ENCODE data around the gene SLC35D2. TPM values are rescaled to one million over a fixed set of nuclear protein-coding genes. Genes with fewer than 3 reads are reported as not detected.

The SLC35D2 gene
- total RNA-seq, 4 donors from 2014 or later = 39.1 to 53.3 (median 46.1) TPM

DNA sequence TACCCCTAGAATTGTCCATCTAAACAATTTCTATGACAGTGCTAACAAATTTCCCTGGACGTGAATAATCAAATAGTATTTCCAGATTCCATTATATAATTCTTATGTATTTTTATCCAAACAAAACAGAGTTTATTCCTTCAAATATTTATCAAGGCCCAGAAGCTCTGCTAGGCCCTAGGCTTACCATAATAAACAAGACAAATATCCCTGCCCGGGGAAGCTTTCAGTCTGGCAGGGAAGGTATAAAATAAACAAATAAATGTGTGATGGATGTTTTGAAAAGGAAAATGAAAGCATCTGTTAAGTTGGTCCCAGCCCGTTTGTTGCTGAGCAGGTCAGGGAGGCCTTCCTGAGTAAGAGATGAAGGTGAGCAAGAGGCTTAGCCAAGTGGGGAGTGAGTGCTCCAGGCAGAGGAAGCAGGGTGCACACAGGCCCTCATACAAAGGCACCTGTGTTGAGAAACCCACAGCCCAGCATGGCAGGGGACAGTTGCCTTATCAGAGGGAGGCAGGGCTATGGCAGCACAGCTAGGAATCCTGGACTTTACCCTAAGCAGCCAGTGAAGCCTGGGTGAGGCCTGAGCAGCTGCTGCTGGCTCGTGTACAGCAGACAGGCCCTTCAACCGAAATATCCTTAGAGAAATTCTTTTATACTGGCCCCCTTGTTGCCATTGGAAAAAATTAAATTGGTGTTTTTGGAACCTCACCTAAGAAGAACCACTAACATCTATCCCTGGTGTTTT lies 7.7 kb upstream of the SLC35D2 start:
- Histone ChIP-seq H3K4me1 (no peaks in the 10 kb centered on the region), H3K36me3 (no peaks in the 10 kb centered on the region), H3K27me3 (no peaks in the 10 kb centered on the region), H3K9me3 (no peaks in the 10 kb centered on the region), H3K27ac (peak overlapping the region in 1 of 3 donors; percentile 11), H3K4me3 (replicated peaks in 1 of 3) (no peak overlapping the region)
- no peak for DNase-seq
- WGBS, 2 donors = 70 to 71% methylated on average over 5 of the region's 5 CpGs
- intact Hi-C loops (cut with DNase I) = no loop called here
- TF ChIP-seq, protein P1, sequence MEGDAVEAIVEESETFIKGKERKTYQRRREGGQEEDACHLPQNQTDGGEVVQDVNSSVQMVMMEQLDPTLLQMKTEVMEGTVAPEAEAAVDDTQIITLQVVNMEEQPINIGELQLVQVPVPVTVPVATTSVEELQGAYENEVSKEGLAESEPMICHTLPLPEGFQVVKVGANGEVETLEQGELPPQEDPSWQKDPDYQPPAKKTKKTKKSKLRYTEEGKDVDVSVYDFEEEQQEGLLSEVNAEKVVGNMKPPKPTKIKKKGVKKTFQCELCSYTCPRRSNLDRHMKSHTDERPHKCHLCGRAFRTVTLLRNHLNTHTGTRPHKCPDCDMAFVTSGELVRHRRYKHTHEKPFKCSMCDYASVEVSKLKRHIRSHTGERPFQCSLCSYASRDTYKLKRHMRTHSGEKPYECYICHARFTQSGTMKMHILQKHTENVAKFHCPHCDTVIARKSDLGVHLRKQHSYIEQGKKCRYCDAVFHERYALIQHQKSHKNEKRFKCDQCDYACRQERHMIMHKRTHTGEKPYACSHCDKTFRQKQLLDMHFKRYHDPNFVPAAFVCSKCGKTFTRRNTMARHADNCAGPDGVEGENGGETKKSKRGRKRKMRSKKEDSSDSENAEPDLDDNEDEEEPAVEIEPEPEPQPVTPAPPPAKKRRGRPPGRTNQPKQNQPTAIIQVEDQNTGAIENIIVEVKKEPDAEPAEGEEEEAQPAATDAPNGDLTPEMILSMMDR (IDR thresholded peaks at IDR 0.05) = no peak
- no peak for TF ChIP-seq POLR2A (IDR thresholded peaks at IDR 0.05)

DNA sequence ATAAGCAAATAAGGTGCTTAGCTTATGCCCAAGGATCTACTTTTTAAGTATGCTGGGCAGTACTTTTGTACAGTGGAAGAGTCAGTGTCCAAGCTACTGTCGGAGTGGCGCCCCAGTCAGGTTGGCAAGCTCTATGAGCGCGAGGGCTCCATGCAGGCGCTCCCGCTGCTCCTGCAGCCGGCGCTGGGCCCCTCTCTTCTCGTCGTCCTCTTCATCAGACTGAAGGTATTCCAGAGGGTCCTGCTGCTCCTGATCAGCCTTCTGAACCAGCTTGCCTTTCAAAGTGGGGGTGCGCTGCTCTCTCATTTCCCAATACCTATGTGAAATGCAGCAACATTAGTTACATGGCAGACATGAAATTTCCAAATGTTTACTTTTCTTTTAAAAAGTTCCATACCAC lies 4.6 kb upstream of the SLC35D2 start:
- H3K4me1 ChIP-seq = no peaks in the 10 kb centered on the region
- H3K27ac ChIP-seq = no peak overlapping the region
- 97 to 98% methylated on average over 11 of the region's 11 CpGs for WGBS, 2 donors
- intact Hi-C loops (cut with DNase I) = no loop called here
- no peaks in the 10 kb centered on the region for H3K9me3 ChIP-seq
- no peaks in the 10 kb centered on the region for H3K36me3 ChIP-seq
- DNase-seq = no peak
- TF ChIP-seq, protein P1 (IDR thresholded peaks at IDR 0.05) = no peak
- no peak for TF ChIP-seq POLR2A (IDR thresholded peaks at IDR 0.05)
- H3K4me3 ChIP-seq (replicated peaks in 1 of 3) = no peak overlapping the region
- H3K27me3 ChIP-seq = no peaks in the 10 kb centered on the region

DNA sequence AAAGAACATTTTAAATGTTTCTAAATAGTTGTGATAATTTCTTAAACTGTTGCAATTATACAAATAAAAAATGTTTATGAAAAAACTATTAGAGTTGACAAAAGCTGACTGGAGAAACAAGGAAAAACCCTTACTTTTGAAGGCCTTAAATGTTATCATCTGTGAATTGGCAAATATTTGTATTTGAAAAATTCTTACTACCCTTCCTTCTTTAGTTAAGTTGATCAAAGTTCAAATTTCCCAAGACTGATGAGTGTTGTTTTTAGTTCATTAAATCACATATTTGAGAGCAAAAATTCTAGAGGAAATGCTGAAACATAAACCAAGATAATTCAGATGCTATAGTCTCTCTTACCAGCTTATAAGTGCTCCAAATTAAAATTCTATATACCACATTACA lies 2.6 kb upstream of the SLC35D2 start:
- no peak for DNase-seq
- no peaks in the 10 kb centered on the region for H3K9me3 ChIP-seq
- TF ChIP-seq, protein P1 (IDR thresholded peaks at IDR 0.05) = no peak
- TF ChIP-seq POLR2A (IDR thresholded peaks at IDR 0.05) = no peak
- intact Hi-C loops (cut with DNase I) = no loop called here
- H3K27me3 ChIP-seq = no peaks in the 10 kb centered on the region
- H3K4me1 ChIP-seq = peaks cover 10 to 13% of the 10 kb centered on the region in 2 donors
- H3K4me3 ChIP-seq (replicated peaks in 1 of 3) = no peak overlapping the region
- no peaks in the 10 kb centered on the region for H3K36me3 ChIP-seq
- H3K27ac ChIP-seq = no peak overlapping the region

DNA sequence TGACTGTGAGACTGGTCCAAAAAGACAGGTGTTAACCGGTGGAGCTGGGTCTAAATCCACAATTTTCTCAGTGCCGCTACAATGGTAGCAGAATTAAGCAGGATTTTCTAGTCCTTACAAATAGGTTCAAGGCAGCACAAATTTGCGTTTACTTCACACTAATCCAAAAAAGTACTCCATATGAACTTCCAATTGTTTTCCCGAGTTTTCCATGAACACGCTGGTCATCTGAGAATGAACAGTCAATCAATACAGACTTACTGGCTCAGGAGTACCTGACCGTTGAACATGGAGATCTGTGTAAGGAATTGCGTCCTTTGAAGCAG lies 709 bp downstream of the SLC35D2 start:
- WGBS, 2 donors = 9 to 30% methylated on average over 7 of the region's 7 CpGs
- intact Hi-C loops (cut with DNase I) = no loop called here
- TF ChIP-seq, protein P1 (IDR thresholded peaks at IDR 0.05) = no peak
- TF ChIP-seq POLR2A (IDR thresholded peaks at IDR 0.05) = no peak
- H3K4me3 ChIP-seq (replicated peaks in 1 of 3) = peak overlapping the region; percentile 35 to 54 (median 43)
- H3K4me1 ChIP-seq = peaks cover 22 to 27% of the 10 kb centered on the region in 2 donors
- H3K27me3 ChIP-seq = no peaks in the 10 kb centered on the region
- H3K27ac ChIP-seq = peak overlapping the region; percentile 80 to 93 (median 88)
- H3K9me3 ChIP-seq = no peaks in the 10 kb centered on the region
- DNase-seq = no peak
- H3K36me3 ChIP-seq = no peaks in the 10 kb centered on the region

DNA sequence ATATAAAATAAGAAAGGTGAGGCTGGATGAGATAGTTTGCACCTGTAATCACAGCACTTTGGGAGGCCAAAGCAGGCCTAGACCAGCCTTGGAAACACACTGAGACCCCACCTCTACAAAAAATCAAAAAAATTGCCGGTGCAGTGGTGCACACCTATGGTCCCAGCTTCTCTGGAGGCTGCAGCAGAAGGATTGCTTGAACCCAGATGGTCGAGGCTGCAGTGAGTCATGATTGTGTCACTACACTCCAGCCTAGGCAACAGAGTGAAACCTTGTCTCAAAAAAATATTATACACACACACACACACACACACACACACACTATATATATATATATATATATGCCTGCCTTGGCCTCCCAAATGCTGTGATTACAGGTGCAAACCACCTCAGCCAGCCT lies 1.3 kb downstream of the SLC35D2 start:
- no peaks in the 10 kb centered on the region for H3K27me3 ChIP-seq
- no peak overlapping the region for H3K4me3 ChIP-seq (replicated peaks in 1 of 3)
- intact Hi-C loops (cut with DNase I) = no loop called here
- WGBS, 2 donors = 73 to 79% methylated on average over 2 of the region's 2 CpGs
- peaks cover 28 to 33% of the 10 kb centered on the region in 2 donors for H3K4me1 ChIP-seq
- no peaks in the 10 kb centered on the region for H3K9me3 ChIP-seq
- H3K27ac ChIP-seq = peak overlapping the region; percentile 26 to 93 (median 88)
- TF ChIP-seq POLR2A (IDR thresholded peaks at IDR 0.05) = no peak
- TF ChIP-seq, protein P1 (IDR thresholded peaks at IDR 0.05) = no peak
- H3K36me3 ChIP-seq = no peaks in the 10 kb centered on the region
- no peak for DNase-seq
